Measurements from ENCODE around the gene CLEC2A. TPM values are rescaled to one million over a fixed set of nuclear protein-coding genes. Genes with fewer than 3 reads are reported as not detected.
"Not testable (repeated sequence)": the region's sequence is repeated elsewhere in the genome, so short reads cannot be mapped to it uniquely, and the experiment has no call there.

Gene CLEC2A
- total RNA-seq, 1 experiment from 2014 or later, result not detected

DNA sequence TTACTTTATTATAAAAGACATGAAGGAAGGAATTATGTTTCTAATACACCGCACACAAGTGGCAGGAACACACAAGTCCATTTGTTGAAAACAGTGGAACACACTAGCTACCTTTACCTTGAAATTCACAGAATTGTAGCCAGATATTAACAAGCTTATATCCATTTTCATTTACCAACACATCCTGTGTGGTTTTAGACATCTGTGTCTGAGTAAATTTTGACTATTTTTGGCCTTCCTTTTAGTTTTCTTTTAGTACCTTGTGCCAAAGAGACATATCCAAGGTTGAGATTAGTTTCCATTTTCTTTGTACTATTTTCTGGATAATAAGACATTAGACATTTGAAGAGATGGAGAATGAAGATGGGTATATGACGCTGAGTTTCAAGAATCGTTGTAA is 50.9 kb downstream of the CLEC2A start, which contains the start of gene KLRF2:
Gene KLRF2 (plus strand): TSS at position 244 of the 400 bp plus-strand sequence. CDS start 107 bp downstream, at position 351.
- DNase-seq (ENCODE audit: low read depth), result no peak

DNA sequence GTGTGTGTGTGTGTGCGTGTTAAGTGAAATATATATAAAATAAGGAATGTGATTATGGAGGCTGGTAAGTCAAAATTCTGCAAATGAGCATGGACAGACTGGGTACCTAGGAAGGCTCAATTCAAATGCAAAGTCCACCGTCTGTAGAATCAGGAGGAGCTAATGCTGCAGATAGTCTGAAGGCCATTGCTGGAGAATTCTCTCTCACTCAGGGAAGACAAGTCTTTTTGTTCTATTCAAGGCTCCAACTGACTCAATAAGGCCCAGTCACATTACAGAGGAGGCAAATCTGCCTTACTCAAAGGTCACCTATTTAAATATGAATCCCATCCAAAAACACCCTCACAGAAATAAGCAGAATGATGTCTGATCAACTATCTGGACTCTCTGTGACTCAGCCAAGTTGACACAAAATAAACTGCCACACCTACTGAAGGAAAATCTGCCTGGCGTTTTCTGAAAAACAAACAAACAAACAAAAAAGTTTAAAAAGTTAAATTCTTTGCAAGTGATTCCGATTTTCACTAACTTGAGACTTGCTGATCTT is 51.6 kb downstream of the CLEC2A start:
- DNase-seq (ENCODE audit: low read depth), result no peak

- not testable (repeated sequence) for DNase-seq (ENCODE audit: low read depth)
Observed at GRCh38 chr12:9876120-9876519, 56.0 kb downstream of the CLEC2A start.

- no peak for DNase-seq (ENCODE audit: low read depth)
Observed at GRCh38 chr12:9872742-9873141, 59.4 kb downstream of the CLEC2A start.

DNA sequence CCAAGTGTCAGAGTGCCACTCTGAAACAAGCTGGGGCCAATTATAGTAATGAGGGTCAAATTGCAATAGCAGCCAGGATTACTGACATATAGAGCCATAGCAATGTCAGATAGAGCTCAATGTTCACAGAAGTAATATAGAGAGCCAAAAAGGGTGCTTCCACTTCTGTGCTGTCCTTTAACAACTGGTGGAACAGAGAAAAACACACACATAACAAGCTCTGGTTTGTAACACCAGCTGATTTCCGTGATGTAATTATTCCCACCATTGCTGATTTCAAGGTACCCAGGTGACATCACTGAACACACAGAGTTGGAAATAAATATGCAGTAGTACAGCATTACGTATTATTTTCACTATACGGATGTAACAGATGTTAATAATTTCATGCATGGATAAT is 60.0 kb downstream of the CLEC2A start:
- DNase-seq (ENCODE audit: low read depth), result no peak

- DNase-seq (ENCODE audit: low read depth), result peak; percentile 33
Observed at GRCh38 chr12:9870286-9870866, 61.8 kb downstream of the CLEC2A start.

- peak; percentile 91 for DNase-seq (ENCODE audit: low read depth)
Observed at GRCh38 chr12:9869307-9870161, 62.6 kb downstream of the CLEC2A start, which contains the start of gene CLEC2B. CLEC2B (minus strand) TSS chr12:9869354.

- DNase-seq (ENCODE audit: low read depth), result no peak
Observed at GRCh38 chr12:9868951-9869306, 63.2 kb downstream of the CLEC2A start.

GRCh38 chr12:9868311-9868801 is 63.8 kb downstream of the CLEC2A start:
- peak; percentile 25 for DNase-seq (ENCODE audit: low read depth)

DNA sequence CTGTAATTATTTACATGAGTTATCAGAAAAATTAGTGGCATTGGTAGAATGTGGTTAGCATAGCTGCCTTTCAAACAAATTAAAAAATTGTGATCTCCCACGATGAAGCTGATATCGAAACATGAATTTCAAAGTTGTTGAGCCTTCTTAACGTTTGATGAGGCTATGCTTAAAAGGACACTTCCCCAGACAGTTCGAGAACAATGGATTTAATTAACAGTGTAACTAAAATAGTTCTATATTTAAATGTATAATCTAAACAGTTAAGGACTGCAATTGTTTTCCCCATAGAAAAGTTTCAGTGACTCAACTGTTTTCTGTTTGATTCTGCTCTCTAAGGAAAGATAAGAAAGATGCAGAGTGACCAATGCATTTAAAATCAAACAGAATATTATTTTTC is 64.6 kb downstream of the CLEC2A start:
- peak; percentile 12 for DNase-seq (ENCODE audit: low read depth)

- peak; percentile 5 for DNase-seq (ENCODE audit: low read depth)
Observed at GRCh38 chr12:9866860-9867269, 65.3 kb downstream of the CLEC2A start.

GRCh38 chr12:9864913-9865675 is 67.1 kb downstream of the CLEC2A start:
- DNase-seq (ENCODE audit: low read depth), result peak; percentile 12

Other genes with a start within 250 kb of the CLEC2A start
- not detected in 2 replicates for gene CLECL1, start 199.3 kb downstream of the CLEC2A start, total RNA-seq (2014; rRNA removed; shearing (Covaris generic))
- 1.2 TPM in 2 replicates for gene CD69, start 171.5 kb downstream of the CLEC2A start, total RNA-seq (2014; rRNA removed; shearing (Covaris generic))
- gene KLRF1, start 104.9 kb downstream of the CLEC2A start, total RNA-seq (2014; rRNA removed; shearing (Covaris generic)), result 0.69 and 0.98 TPM in 2 replicates
- 34.4 and 45.5 TPM in 2 replicates for gene CLEC2B, start 63.0 kb downstream of the CLEC2A start, total RNA-seq (2014; rRNA removed; shearing (Covaris generic))
- not detected in 2 replicates for gene KLRF2, start 50.9 kb downstream of the CLEC2A start, total RNA-seq (2014; rRNA removed; shearing (Covaris generic))
- gene CLEC12A, start 39.0 kb upstream of the CLEC2A start, total RNA-seq (2014; rRNA removed; shearing (Covaris generic)), result not detected in 2 replicates
- not detected in 2 replicates for gene CLEC1B, start 66.8 kb upstream of the CLEC2A start, total RNA-seq (2014; rRNA removed; shearing (Covaris generic))
- gene CLEC12B, start 78.3 kb upstream of the CLEC2A start, total RNA-seq (2014; rRNA removed; shearing (Covaris generic)), result 0.12 and 0.15 TPM in 2 replicates
- gene CLEC9A, start 98.3 kb upstream of the CLEC2A start, total RNA-seq (2014; rRNA removed; shearing (Covaris generic)), result 0.07 TPM in 1 of 2 replicates, not detected in the other
- gene CLEC1A, start 166.6 kb upstream of the CLEC2A start, total RNA-seq (2014; rRNA removed; shearing (Covaris generic)), result 0.99 and 2.7 TPM in 2 replicates
- 38.9 and 40.5 TPM in 2 replicates for gene CLEC7A, start 197.8 kb upstream of the CLEC2A start, total RNA-seq (2014; rRNA removed; shearing (Covaris generic))
- 5.3 and 5.5 TPM in 2 replicates for gene OLR1, start 239.8 kb upstream of the CLEC2A start, total RNA-seq (2014; rRNA removed; shearing (Covaris generic))
- 0.37 and 1.2 TPM in 2 replicates for gene TMEM52B, start 246.7 kb upstream of the CLEC2A start, total RNA-seq (2014; rRNA removed; shearing (Covaris generic))